NCI-H2171 (cell line): ENCODE data around the gene RPGRIP1L.
A peak's percentile ranks its signal among the peaks of the same experiment; 100 is the strongest.

ENCODE experiments used
- DNase-seq: peaks from one replicate; lab custom pipeline; 2025; lab: John Stamatoyannopoulos, UW

RPGRIP1L gene

DNA sequence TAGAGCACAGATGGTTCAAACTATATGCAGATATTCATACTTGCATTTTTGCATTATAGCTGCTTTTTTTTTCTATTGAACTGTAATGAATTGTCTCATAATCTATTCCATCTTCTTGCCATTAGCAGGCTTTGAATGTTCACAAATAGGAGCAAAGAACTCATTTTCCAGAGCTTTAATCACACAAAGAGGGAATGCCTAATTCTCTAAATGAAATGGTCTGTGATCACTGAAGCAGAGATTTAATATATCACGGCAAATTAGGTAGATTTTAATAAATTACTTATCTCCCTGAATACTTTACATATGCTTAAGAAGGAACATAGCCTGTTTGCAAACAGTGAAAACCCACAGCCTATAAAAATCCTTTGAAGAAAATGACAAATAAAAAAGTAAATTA lies 103.0 kb downstream of the RPGRIP1L start:
- DNase-seq: no peak

GRCh38 chr16:53600126-53600525 lies 103.5 kb downstream of the RPGRIP1L start:
- DNase-seq: no peak

- DNase-seq: no peak
These were observed 104.1 kb downstream of the RPGRIP1L start for GRCh38 chr16:53599548-53599947.

- no peak for DNase-seq
These were observed 105.0 kb downstream of the RPGRIP1L start for GRCh38 chr16:53598511-53599275.

GRCh38 chr16:53597776-53598175 lies 105.9 kb downstream of the RPGRIP1L start:
- DNase-seq: no peak

DNA sequence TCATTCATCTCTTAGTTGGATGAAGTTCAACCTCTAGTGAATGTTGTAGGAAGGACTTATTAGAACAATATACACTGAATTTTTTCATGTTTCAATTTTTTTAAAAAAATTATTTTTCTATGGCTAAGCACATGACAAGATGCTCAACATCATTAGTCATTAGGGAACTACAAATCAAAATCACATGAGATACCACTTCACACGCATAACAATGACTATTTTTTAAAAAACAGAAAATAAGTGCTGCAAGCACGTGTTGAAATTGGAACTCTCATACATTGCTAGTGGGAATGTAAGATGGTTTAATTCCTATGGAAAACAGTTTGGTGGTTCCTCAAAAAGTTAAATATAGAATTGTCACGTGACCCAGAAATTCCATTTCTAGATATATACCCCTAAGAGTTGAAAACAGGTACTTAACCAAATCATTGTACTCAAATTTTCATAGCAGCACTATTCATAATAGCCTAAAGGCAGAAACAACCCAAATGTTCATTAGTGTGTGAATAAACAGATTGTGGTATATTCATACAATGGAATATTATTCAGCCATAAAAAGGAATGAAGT lies 115.5 kb downstream of the RPGRIP1L start:
- no peak for DNase-seq

- DNase-seq: no peak
These were observed 120.3 kb downstream of the RPGRIP1L start for GRCh38 chr16:53583401-53583800.

GRCh38 chr16:53581784-53582183 lies 121.9 kb downstream of the RPGRIP1L start:
- DNase-seq: no peak

GRCh38 chr16:53580038-53580802 lies 123.4 kb downstream of the RPGRIP1L start:
- DNase-seq: no peak

- no peak for DNase-seq
These were observed 126.8 kb downstream of the RPGRIP1L start for GRCh38 chr16:53576904-53577303.

- DNase-seq: peak; percentile 15
These were observed 127.4 kb downstream of the RPGRIP1L start for GRCh38 chr16:53576210-53576609.

GRCh38 chr16:53571763-53572162 lies 131.9 kb downstream of the RPGRIP1L start:
- DNase-seq: no peak

- no peak for DNase-seq
These were observed 137.0 kb downstream of the RPGRIP1L start for GRCh38 chr16:53566552-53567245.

DNA sequence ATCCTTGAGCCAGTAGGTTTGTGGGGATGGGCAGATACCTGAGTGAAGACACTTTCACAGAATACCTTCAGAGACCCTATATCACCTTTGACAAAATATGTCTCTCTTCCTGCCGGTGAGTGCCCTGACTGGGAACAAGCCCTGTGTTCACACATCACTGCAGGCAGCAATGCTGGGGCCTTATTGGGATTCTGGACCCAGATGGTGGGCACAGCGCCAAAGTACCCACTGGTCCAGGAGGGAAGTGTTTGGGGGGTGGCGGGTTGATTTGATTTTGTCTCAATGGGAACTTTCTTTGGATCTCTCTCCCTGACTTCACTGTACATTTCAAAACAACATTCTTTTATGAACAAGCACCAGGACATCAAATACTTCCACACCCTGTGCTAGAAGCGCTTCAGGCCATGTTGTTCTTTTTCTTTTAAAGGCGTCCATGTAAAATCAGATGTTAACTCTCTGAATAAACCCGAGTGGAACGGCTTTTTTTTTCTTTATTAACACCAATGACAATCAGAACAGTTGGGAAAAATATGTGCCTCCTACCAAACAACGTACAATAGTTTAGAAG lies 138.3 kb downstream of the RPGRIP1L start:
- no peak for DNase-seq

DNA sequence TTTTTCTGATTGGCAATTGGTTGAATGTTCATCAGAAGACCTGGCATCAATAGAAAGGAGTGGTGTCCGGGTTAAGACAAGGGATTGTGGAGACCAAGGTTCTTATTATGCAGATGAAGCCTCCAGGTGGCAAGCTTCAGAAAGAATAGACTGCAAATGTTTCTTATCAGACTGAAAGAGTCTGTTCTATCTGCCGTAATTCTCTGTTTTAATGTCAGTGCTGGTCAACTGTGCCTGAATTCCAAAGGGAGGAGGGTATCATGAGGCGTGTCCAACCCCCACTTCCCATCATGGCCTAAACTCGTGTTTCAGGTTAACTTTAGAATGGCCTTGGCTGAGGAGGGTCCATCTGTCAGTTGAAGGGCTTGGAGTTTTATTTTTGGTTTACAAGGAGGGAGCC lies 140.2 kb downstream of the RPGRIP1L start:
- DNase-seq: no peak

DNA sequence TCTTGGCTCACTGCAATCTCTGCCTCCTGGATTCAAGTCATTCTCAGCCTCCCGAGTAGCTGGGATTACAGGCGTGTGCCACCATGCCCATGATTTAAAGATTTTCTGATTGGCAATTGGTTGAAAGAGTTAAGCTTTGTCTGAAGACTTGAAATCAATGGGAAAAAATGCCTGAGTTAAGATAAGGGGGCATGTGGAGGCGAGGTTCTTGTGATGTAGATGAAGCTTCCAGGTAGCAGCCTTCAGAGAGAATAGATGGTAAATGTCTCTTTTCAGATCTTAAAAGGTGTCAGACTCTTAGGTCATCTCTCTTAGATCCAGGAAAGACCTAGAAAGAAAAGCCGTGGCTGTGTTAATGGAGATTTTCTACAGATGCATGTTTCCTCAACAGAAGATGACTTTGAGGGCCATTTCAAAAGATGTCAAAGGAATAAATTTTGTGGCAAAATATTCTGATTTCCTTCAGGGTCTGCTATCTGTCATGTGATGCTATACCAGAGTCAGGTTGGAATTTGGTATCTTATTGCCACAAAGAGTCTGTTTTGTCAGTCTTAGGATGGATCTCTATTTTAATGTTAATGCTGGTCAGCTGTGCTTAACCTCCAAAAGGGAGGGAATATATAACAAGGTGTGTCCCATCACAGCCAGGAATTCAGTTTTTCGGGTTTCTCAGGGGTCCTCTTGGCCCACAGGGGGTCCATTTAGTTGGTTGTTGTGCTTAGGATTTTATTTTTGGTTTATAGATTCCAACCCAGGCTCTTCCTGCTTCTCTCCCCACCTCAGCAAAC lies 142.4 kb downstream of the RPGRIP1L start:
- no peak for DNase-seq

- no peak for DNase-seq
These were observed 144.2 kb downstream of the RPGRIP1L start for GRCh38 chr16:53559270-53559951.

GRCh38 chr16:53558710-53559109 lies 144.9 kb downstream of the RPGRIP1L start:
- no peak for DNase-seq

GRCh38 chr16:53556521-53556920 lies 147.1 kb downstream of the RPGRIP1L start:
- no peak for DNase-seq

GRCh38 chr16:53549970-53550690 lies 153.5 kb downstream of the RPGRIP1L start:
- peak; percentile 72 for DNase-seq
